MCF 10A (cell line): ENCODE data around the gene IGFBP6. TPM values are rescaled to one million over a fixed set of nuclear protein-coding genes. Genes with fewer than 3 reads are reported as not detected.
A peak's percentile ranks its signal among the peaks of the same experiment; 100 is the strongest.

Source experiments
- BruUV-seq: library from RNA; stranded (reverse); fragments of 400-500 nt; replicated peaks from 2 replicates; lab custom pipeline; 2021; lab: Mats Ljungman, UMichigan
- CTCF ChIA-PET: fragments of 300-600 bp; sonication (Branson Sonifier 250); formaldehyde crosslinking; extraction: SDS; loops from one replicate; lab custom pipeline; 2021; ENCODE audit warnings: antibody characterized with exemption, inconsistent platforms; lab: Yijun Ruan, JAX
- POLR2A ChIA-PET: fragments of 300-600, 350-650 bp; sonication (Branson Sonifier 250); formaldehyde crosslinking; extraction: SDS; loops from one replicate; lab custom pipeline; 2020; ENCODE audit warnings: antibody characterized with exemption, inconsistent platforms; lab: Yijun Ruan, JAX
- DNase-seq: peaks from one replicate; pipeline ENCODE4 v3.0.0-alpha.2; 2018; ENCODE audit not compliant: unreplicated experiment
- H3K27ac Mint-ChIP-seq: one replicate; pipeline ENCODE4 v1.8.0; 2022; ENCODE audit warnings: mild to moderate bottlenecking, low read depth, mixed read lengths; ENCODE audit not compliant: unreplicated experiment
- H3K27me3 Mint-ChIP-seq: one replicate; pipeline ENCODE4 v1.8.0; 2022; ENCODE audit warnings: mixed read lengths; ENCODE audit not compliant: insufficient read depth, unreplicated experiment
- H3K36me3 Mint-ChIP-seq: one replicate; pipeline ENCODE4 v1.8.0; 2022; ENCODE audit warnings: mild to moderate bottlenecking, moderate library complexity, mixed read lengths; ENCODE audit not compliant: insufficient read depth, unreplicated experiment
- H3K4me1 Mint-ChIP-seq: one replicate; pipeline ENCODE4 v1.8.0; 2022; ENCODE audit warnings: mixed read lengths; ENCODE audit not compliant: insufficient read depth, unreplicated experiment
- H3K4me3 Mint-ChIP-seq: one replicate; pipeline ENCODE4 v1.8.0; 2022; ENCODE audit warnings: mild to moderate bottlenecking, moderate library complexity, mixed read lengths; ENCODE audit not compliant: unreplicated experiment
- H3K9me3 Mint-ChIP-seq: one replicate; pipeline ENCODE4 v1.8.0; 2022; ENCODE audit warnings: mixed read lengths; ENCODE audit not compliant: unreplicated experiment
- intact Hi-C: fragments of 100-400 bp; cut with micrococcal nuclease; formaldehyde crosslinking; loops from 2 replicates; pipeline ENCODE4 v1.14.1; 2022
- total RNA-seq: library from RNA; stranded (reverse); gene quantifications from 2 replicates; pipeline ENCODE4 v1.2.3, GENCODE V29; 2022
- TF ChIP-seq, protein P1 (sequence below): fragments of 200-600 bp; IDR thresholded peaks from one replicate; pipeline ENCODE4 v1.8.0; 2022; ENCODE audit warnings: antibody characterized with exemption, mild to moderate bottlenecking; ENCODE audit not compliant: unreplicated experiment

The IGFBP6 gene
- total RNA-seq, 1 experiment from 2014 or later = 6.4 TPM

DNA sequence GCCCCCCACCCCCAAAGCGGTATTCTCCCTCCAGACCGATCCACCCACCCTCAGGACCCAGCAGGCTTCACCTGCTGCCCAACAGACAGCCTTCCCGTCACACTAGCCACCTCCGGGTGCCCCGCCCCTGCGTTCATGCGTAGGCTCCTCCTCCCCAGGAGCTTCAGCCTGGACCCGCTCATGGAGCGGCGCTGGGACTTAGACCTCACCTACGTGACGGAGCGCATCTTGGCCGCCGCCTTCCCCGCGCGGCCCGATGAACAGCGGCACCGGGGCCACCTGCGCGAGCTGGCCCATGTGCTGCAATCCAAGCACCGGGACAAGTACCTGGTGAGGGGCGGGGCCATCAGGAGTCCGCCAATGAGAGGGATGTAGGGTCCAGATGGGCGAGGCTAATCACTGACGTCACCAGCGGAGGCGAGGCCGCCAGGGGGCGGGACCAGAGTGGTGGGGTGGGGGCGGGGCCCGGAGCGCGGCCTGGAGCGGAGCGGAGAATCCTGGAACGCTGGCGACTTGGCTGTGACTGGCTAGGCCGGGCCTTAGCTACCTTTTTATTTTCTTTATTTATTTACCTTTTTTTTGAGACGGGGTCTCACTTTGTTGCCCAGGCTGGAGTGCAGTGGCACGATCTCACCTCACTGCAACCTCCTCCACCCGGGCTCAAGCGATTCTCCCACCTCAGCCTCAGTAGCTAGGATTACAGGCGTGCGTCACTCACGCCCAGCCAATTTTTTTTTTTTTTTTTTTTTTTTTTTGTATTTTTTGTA lies 43.2 kb upstream of the IGFBP6 start:
- intact Hi-C loops = no loop called here
- peaks cover 19% of the 10 kb centered on the region for H3K36me3 Mint-ChIP-seq
- H3K4me3 Mint-ChIP-seq = peak overlapping the region; percentile 80
- peaks cover 32% of the 10 kb centered on the region for H3K4me1 Mint-ChIP-seq
- H3K9me3 Mint-ChIP-seq = no peaks in the 10 kb centered on the region
- no peaks in the 10 kb centered on the region for H3K27me3 Mint-ChIP-seq
- H3K27ac Mint-ChIP-seq = peak overlapping the region; percentile 97
- BruUV-seq = no TSS peak
- TF ChIP-seq, protein P1, sequence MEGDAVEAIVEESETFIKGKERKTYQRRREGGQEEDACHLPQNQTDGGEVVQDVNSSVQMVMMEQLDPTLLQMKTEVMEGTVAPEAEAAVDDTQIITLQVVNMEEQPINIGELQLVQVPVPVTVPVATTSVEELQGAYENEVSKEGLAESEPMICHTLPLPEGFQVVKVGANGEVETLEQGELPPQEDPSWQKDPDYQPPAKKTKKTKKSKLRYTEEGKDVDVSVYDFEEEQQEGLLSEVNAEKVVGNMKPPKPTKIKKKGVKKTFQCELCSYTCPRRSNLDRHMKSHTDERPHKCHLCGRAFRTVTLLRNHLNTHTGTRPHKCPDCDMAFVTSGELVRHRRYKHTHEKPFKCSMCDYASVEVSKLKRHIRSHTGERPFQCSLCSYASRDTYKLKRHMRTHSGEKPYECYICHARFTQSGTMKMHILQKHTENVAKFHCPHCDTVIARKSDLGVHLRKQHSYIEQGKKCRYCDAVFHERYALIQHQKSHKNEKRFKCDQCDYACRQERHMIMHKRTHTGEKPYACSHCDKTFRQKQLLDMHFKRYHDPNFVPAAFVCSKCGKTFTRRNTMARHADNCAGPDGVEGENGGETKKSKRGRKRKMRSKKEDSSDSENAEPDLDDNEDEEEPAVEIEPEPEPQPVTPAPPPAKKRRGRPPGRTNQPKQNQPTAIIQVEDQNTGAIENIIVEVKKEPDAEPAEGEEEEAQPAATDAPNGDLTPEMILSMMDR = no peak
- CTCF ChIA-PET = interaction anchor here (0.6 to 2.7 kb wide), 12 partner anchors 9 to 298 kb away, joined by 3 to 25 read pairs (median 4); partner anchors contain the start of genes AAAS and IGFBP6
- DNase-seq = peak; percentile 98
- POLR2A ChIA-PET = interaction anchor here (0.6 to 3.1 kb wide), 23 partner anchors 8 to 471 kb away, joined by 3 to 23 read pairs (median 4); partner anchors contain the start of genes CSAD, EIF4B, IGFBP6 and SOAT2

DNA sequence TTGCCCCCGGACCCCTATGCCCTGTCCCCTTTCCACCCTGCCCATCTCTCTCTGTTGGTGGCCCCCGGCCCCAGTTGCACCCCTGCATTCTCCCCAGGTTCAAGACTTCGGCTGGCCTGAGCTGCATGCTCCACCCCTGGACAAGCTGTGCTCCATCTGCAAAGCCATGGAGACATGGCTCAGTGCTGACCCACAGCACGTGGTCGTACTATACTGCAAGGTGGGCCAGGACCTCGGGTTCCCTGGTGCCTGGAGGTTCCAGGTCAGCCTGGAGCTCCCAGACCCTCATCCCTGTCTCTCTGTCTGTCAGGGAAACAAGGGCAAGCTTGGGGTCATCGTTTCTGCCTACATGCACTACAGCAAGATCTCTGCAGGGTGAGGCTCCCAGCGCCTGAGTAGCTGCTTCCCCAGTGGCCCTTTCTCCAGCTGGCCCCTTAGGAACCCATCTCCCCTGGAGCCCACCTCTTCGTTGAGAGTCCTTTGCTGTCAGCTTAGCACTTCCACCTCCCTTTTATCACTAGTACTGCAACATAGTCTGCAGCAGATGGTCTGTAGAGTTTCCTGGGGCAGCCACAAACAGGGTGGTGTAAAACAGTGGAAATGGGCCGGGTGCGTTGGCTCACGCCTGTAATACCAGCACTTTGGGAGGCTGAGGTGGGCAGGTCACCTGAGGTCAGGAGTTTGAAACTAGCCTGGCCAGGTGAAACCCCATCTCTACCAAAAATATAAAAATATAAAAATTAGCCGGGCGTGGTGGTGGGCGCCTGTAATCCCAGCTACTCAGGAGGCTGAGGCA lies 41.8 kb upstream of the IGFBP6 start:
- Mint-ChIP-seq H3K36me3 (peaks cover 27% of the 10 kb centered on the region), H3K4me1 (peaks cover 28% of the 10 kb centered on the region), H3K27me3 (no peaks in the 10 kb centered on the region), H3K4me3 (peak overlapping the region; percentile 21), H3K27ac (peak overlapping the region; percentile 97), H3K9me3 (no peaks in the 10 kb centered on the region)
- TF ChIP-seq, protein P1 = no peak
- CTCF ChIA-PET = interaction anchor here (0.7 to 2.7 kb wide), 4 partner anchors 10 to 171 kb away, joined by 3 to 25 read pairs (median 4); no protein-coding TSS in a partner anchor
- no TSS peak for BruUV-seq
- POLR2A ChIA-PET = interaction anchor here (0.6 to 3.1 kb wide), 6 partner anchors 7 to 835 kb away, joined by 3 to 23 read pairs (median 7); partner anchors contain the start of genes CSAD, SPRYD3 and ZNF740
- intact Hi-C loops = no loop called here
- no peak for DNase-seq

DNA sequence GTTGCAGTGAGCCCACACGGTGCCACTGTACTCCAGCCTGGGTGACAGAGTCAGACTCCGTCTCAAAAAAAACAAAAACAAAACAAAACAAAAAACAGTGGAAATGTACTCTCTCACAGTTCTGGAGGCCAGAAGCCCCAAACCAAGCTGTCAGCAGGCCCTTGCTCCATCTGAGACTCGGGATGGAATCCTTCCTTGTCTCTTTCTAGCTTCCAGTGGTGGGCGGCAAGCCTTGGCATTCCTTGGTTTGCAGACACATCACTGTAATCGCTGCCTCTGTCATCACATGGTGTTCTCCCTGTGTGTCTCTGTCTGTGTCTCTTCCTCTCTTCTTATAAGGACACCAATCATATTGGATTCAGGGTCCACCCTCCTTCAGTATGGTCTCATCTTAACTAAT lies 41.2 kb upstream of the IGFBP6 start:
- TSS peak; percentile 18 for BruUV-seq
- TF ChIP-seq, protein P1 = no peak

More for the DNA sequence above, 41.2 kb upstream of the IGFBP6 start:
- intact Hi-C loops = no loop called here
- Mint-ChIP-seq H3K27ac (no peak overlapping the region), H3K4me1 (peaks cover 21% of the 10 kb centered on the region), H3K4me3 (no peak overlapping the region), H3K9me3 (no peaks in the 10 kb centered on the region), H3K27me3 (no peaks in the 10 kb centered on the region), H3K36me3 (peaks cover 31% of the 10 kb centered on the region)
- DNase-seq = no peak
- CTCF ChIA-PET = interaction anchor here (0.6 to 2.7 kb wide), 3 partner anchors 10 to 49 kb away, joined by 3 to 25 read pairs (median 5); no protein-coding TSS in a partner anchor
- POLR2A ChIA-PET = interaction anchor here (1.0 to 1.9 kb wide), 3 partner anchors 8 to 50 kb away, joined by 3 to 14 read pairs (median 3); partner anchors contain the start of gene EIF4B
